Right atrium auricular region (tissue), 2 donors: ENCODE results near the gene FAP. TPM values are rescaled to one million over a fixed set of nuclear protein-coding genes. Genes with fewer than 3 reads are reported as not detected.

Source experiments
- DNase-seq: peaks from one replicate; pipeline ENCODE4 v3.0.0-alpha.2; 2019; ENCODE audit warnings: low spot score
- H3K27ac ChIP-seq, 2 donors: fragments of 200-600 bp; sonication (generic); 1 replicate in 1 of 2; 2 replicates in 1 of 2; pipeline ENCODE4 v1.5.1; 2016 to 2019
- H3K27me3 ChIP-seq, 2 donors: fragments of 200-600 bp; sonication (generic); one replicate each; pipeline versions ENCODE4 v1.5.1 to v1.6.0; 2017 to 2019
- H3K36me3 ChIP-seq: fragments of 200-600 bp; sonication (generic); one replicate; pipeline ENCODE4 v1.5.1; 2016
- H3K4me1 ChIP-seq, 2 donors: fragments of 200-600 bp; sonication (generic); one replicate each; pipeline versions ENCODE4 v1.5.1 to v1.6.0; 2017 to 2019
- H3K4me3 ChIP-seq, 2 donors: fragments of 200-600 bp; sonication (generic); 1 replicate in 1 of 2; 2 replicates in 1 of 2; pipeline ENCODE4 v1.5.1; 2017 to 2019; ENCODE audit warnings: mild to moderate bottlenecking in 1 of 2, moderate library complexity in 1 of 2
- H3K9me3 ChIP-seq, 2 donors: fragments of 200-600 bp; sonication (generic); one replicate each; pipeline ENCODE4 v1.5.1; 2019
- CTCF ChIP-seq, 2 donors: fragments of 200-600 bp; sonication (generic); IDR thresholded peaks; one replicate each; pipeline ENCODE4 v1.5.1; 2019; ENCODE audit warnings: antibody characterized with exemption in 2 of 2
- total RNA-seq, 2 donors: library from RNA; depleted of rRNA; stranded (reverse); fragments of >200 nt; gene quantifications; one replicate each; pipeline ENCODE4 v1.1.0, GENCODE V29; 2016

FAP gene
- total RNA-seq, 2 donors from 2014 or later, result 0.71 to 5.7 TPM

GRCh38 chr2:162217598-162217997 is 25.6 kb downstream of the FAP start:
- H3K4me1 ChIP-seq, result no peaks in the 10 kb centered on the region
- no peak for DNase-seq
- H3K27ac ChIP-seq, result no peak overlapping the region
- H3K9me3 ChIP-seq, result no peaks in the 10 kb centered on the region
- TF ChIP-seq CTCF (IDR thresholded peaks at IDR 0.05), result no peak
- no peaks in the 10 kb centered on the region for H3K36me3 ChIP-seq
- H3K4me3 ChIP-seq, result no peak overlapping the region
- no peaks in the 10 kb centered on the region for H3K27me3 ChIP-seq

- Histone ChIP-seq H3K4me3 (no peak overlapping the region), H3K36me3 (no peaks in the 10 kb centered on the region), H3K9me3 (no peaks in the 10 kb centered on the region), H3K27me3 (no peaks in the 10 kb centered on the region), H3K27ac (no peak overlapping the region), H3K4me1 (no peaks in the 10 kb centered on the region)
- no peak for TF ChIP-seq CTCF (IDR thresholded peaks at IDR 0.05)
- no peak for DNase-seq
Measured at GRCh38 chr2:162215162-162215561, 28.1 kb downstream of the FAP start.

GRCh38 chr2:162212366-162212765 is 30.9 kb downstream of the FAP start:
- H3K9me3 ChIP-seq, result no peaks in the 10 kb centered on the region
- no peaks in the 10 kb centered on the region for H3K36me3 ChIP-seq
- H3K4me3 ChIP-seq, result no peak overlapping the region
- no peak for TF ChIP-seq CTCF (IDR thresholded peaks at IDR 0.05)
- no peaks in the 10 kb centered on the region for H3K27me3 ChIP-seq
- DNase-seq, result no peak
- H3K27ac ChIP-seq, result no peak overlapping the region
- no peaks in the 10 kb centered on the region for H3K4me1 ChIP-seq

GRCh38 chr2:162211732-162212131 is 31.5 kb downstream of the FAP start:
- no peaks in the 10 kb centered on the region for H3K27me3 ChIP-seq
- H3K36me3 ChIP-seq, result no peaks in the 10 kb centered on the region
- no peaks in the 10 kb centered on the region for H3K9me3 ChIP-seq
- no peak overlapping the region for H3K4me3 ChIP-seq
- no peak for TF ChIP-seq CTCF (IDR thresholded peaks at IDR 0.05)
- H3K27ac ChIP-seq, result no peak overlapping the region
- no peaks in the 10 kb centered on the region for H3K4me1 ChIP-seq
- no peak for DNase-seq

- no peaks in the 10 kb centered on the region for H3K9me3 ChIP-seq
- H3K36me3 ChIP-seq, result no peaks in the 10 kb centered on the region
- DNase-seq, result no peak
- no peak overlapping the region for H3K4me3 ChIP-seq
- no peak for TF ChIP-seq CTCF (IDR thresholded peaks at IDR 0.05)
- H3K27me3 ChIP-seq, result no peaks in the 10 kb centered on the region
- H3K27ac ChIP-seq, result no peak overlapping the region
- no peaks in the 10 kb centered on the region for H3K4me1 ChIP-seq
Measured at GRCh38 chr2:162210385-162210784, 32.9 kb downstream of the FAP start.

DNA sequence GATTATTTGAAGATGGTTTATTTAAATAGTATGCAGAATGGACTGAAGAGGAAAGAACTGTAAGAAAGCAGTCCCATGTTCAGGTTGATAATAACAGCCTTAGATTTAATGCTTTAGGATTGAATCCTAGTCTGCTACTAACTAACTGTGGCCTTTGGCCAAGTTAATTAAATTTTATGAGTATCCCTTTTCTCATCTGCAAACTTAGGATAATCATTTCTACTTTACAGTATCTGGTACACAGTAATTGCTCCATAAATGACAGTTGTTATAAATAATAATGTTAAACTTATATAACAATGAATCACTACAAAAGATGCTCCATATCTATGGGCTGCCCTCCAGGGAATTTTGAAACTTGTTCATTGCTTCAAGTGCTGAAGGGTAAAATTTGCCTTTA is 41.0 kb downstream of the FAP start:
- H3K9me3 ChIP-seq, result no peaks in the 10 kb centered on the region
- no peak overlapping the region for H3K27ac ChIP-seq
- no peaks in the 10 kb centered on the region for H3K27me3 ChIP-seq
- no peaks in the 10 kb centered on the region for H3K4me1 ChIP-seq
- no peak for TF ChIP-seq CTCF (IDR thresholded peaks at IDR 0.05)
- H3K4me3 ChIP-seq, result no peak overlapping the region
- no peaks in the 10 kb centered on the region for H3K36me3 ChIP-seq
- no peak for DNase-seq
